ENCODE results near the gene ENTPD6. TPM values are rescaled to one million over a fixed set of nuclear protein-coding genes. Genes with fewer than 3 reads are reported as not detected.

Gene ENTPD6
- total RNA-seq = 39.2 and 48.5 TPM in 2 replicates

GRCh38 chr20:25195014-25195961, at the start of gene ENTPD6:
ENTPD6 (plus strand) TSS chr20:25195712; CDS start chr20:25206537, 10,825 bp downstream.

DNA sequence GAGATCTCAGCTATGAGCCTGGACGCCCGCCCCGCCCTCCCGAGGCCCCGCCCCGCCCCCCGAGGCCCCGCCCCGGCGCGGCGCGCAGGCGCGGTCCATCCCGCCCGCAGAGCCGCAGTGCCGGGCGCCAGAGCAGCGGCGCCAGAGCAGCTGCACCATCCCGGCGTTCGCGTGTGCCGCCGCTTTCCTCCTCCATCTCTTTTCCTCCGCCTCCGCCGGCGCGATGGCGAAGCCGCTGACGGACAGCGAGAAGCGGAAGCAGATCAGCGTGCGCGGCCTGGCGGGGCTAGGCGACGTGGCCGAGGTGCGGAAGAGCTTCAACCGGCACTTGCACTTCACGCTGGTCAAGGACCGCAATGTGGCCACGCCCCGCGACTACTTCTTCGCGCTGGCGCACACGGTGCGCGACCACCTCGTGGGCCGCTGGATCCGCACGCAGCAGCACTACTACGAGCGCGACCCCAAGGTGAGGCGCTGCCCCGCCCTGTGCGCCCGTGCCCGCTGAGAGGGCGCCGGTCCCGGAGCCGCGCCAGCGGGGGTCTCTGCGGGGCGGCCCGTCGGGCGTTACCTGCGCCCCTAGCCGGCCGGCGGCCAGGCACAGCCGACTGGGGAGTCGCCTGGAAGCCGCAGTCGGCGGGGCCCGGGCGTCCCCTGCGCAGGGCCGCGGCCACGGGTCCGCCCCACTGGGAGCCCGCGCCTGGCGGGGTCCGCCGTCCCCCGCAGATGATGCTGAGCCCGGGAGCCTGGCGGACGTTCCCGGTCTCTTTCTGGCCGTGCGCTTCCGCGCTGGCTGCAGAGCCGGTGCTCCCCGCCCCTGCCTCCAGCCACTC, 52.7 kb downstream of the ENTPD6 start, which contains the start of gene PYGB:
Gene PYGB, plus strand, starts transcription at position 130 of the 830 bp plus-strand sequence. Its CDS starts 94 bp downstream, at position 224.

Small RNA genes within 50 kb of the gene (small RNA-seq; reads per million reads assigned to genes)
- gene AL035252.4 (not detected), gene AL121772.2 (not detected), gene RF00019 (not detected)

Other genes starting within 250 kb of the ENTPD6 start
- not detected in 2 replicates for gene CST7, start 246.4 kb upstream of the ENTPD6 start, total RNA-seq
- gene APMAP, start 203.0 kb upstream of the ENTPD6 start, total RNA-seq = 70.2 and 73.7 TPM in 2 replicates
- gene ACSS1, start 137.6 kb upstream of the ENTPD6 start, total RNA-seq = 4.5 and 8.2 TPM in 2 replicates
- gene VSX1, start 113.6 kb upstream of the ENTPD6 start, total RNA-seq = not detected in 2 replicates
- gene PYGB, start 52.4 kb downstream of the ENTPD6 start, total RNA-seq = 124 and 192 TPM in 2 replicates
- gene ABHD12, start 195.1 kb downstream of the ENTPD6 start, total RNA-seq = 29.3 and 33.3 TPM in 2 replicates
- gene GINS1, start 212.0 kb downstream of the ENTPD6 start, total RNA-seq = 5.0 and 8.3 TPM in 2 replicates

Measured in articular chondrocyte of knee joint (primary cell).